Astrocyte of the spinal cord (primary cell): ENCODE measurements around the gene IFI44L.

Source experiments
- DNase-seq: peaks from one replicate; pipeline ENCODE4 v3.0.0; 2011; ENCODE audit warnings: low read depth, low spot score
- H3K4me3 ChIP-seq: 2 replicates; pipeline ENCODE4 v1.5.1; 2011; ENCODE audit warnings: low read depth, mild to moderate bottlenecking, low read length, moderate library complexity
- in situ Hi-C: cut with HindIII; loops from 2 replicates; pipeline ENCODE4 v1.10.0; 2017; ENCODE audit warnings: low sequenced_read_pairs
- TF ChIP-seq, protein P1 (sequence below): IDR thresholded peaks from 2 replicates; pipeline ENCODE4 v1.5.1; 2012; ENCODE audit warnings: low read depth, mild to moderate bottlenecking, low read length, inconsistent platforms

Gene IFI44L

GRCh38 chr1:78599294-78599693 is 21.0 kb upstream of the IFI44L start:
- TF ChIP-seq, protein P1, sequence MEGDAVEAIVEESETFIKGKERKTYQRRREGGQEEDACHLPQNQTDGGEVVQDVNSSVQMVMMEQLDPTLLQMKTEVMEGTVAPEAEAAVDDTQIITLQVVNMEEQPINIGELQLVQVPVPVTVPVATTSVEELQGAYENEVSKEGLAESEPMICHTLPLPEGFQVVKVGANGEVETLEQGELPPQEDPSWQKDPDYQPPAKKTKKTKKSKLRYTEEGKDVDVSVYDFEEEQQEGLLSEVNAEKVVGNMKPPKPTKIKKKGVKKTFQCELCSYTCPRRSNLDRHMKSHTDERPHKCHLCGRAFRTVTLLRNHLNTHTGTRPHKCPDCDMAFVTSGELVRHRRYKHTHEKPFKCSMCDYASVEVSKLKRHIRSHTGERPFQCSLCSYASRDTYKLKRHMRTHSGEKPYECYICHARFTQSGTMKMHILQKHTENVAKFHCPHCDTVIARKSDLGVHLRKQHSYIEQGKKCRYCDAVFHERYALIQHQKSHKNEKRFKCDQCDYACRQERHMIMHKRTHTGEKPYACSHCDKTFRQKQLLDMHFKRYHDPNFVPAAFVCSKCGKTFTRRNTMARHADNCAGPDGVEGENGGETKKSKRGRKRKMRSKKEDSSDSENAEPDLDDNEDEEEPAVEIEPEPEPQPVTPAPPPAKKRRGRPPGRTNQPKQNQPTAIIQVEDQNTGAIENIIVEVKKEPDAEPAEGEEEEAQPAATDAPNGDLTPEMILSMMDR: no peak
- DNase-seq: no peak
- in situ Hi-C loops: no loop called here
- H3K4me3 ChIP-seq: no peak overlapping the region

DNA sequence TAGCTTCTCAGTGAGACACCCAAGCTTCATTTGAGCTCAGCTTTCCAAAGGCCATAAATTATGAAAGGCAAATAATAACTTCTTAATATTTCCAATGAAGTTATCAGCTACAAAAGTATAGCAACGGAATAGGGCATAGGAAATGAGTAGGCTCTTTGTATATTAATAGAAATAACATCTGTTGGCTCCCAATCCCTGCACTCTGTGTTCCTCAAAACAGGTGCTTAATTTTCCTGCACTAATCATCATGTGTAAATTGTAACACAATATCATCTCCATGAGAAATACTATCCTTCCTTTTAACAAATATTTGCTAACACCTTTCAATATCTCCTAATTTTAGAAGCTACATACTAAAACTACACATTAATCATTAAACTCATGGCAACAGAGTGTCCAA is 19.2 kb upstream of the IFI44L start:
- DNase-seq: no peak
- TF ChIP-seq, protein P1: no peak
- H3K4me3 ChIP-seq: no peak overlapping the region
- in situ Hi-C loops: no loop called here

DNA sequence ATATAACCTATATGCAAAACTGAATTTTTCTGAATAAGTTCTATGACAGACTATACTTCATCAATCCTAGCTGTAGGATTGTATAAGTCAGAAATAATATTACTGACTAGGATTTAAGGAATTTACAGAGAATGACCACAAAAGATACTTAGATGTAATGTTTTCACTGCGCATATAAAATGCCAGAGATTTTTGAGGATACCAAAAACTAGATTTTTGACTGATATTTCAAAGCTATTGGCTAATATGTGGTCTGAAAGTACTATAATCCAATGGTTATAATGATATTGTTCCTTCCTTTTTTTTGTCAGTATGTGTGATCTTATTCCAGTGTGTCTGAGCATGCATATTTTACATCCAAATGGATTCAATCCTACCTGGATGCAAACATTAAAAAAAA is 17.0 kb upstream of the IFI44L start:
- peak; percentile 12 for DNase-seq
- in situ Hi-C loops: no loop called here
- H3K4me3 ChIP-seq: no peak overlapping the region
- TF ChIP-seq, protein P1: no peak

GRCh38 chr1:78604643-78605042 is 15.6 kb upstream of the IFI44L start:
- in situ Hi-C loops: no loop called here
- TF ChIP-seq, protein P1: no peak
- no peak for DNase-seq
- H3K4me3 ChIP-seq: no peak overlapping the region

DNA sequence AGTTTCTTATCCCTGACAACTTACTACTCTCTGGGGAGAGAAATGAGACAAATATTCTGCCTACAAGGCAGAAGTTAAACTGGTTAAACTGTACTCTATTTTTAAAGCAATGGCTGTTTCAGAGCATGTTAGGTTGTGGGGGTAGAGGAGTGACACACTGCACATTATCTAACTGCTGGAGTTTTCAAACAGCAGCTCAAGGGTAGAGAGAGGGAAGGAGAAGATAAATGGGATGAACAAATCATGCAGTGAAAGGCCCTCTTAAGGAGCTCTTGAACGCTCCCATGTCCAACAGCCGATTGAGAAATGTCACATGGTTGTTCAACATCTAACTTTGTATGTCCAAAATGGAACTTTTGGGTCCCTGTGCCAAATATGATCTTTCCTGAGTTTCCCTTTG is 14.0 kb upstream of the IFI44L start:
- no peak for DNase-seq
- TF ChIP-seq, protein P1: no peak
- in situ Hi-C loops: no loop called here
- H3K4me3 ChIP-seq: no peak overlapping the region

GRCh38 chr1:78607334-78607927 is 12.8 kb upstream of the IFI44L start:
- in situ Hi-C loops: no loop called here
- no peak overlapping the region for H3K4me3 ChIP-seq
- TF ChIP-seq, protein P1: peak; percentile 39
- peak; percentile 61 for DNase-seq
